B cell (primary cell): ENCODE measurements around the gene LILRA6.
"Not testable (repeated sequence)": the region's sequence is repeated elsewhere in the genome, so short reads cannot be mapped to it uniquely, and the experiment has no call there.

Source experiments
- EZH2 ChIP-seq: IDR thresholded peaks from 2 replicates; pipeline ENCODE4 v1.6.1; 2012; ENCODE audit warnings: borderline replicate concordance, low read depth, mild to moderate bottlenecking, moderate library complexity, low read length; ENCODE audit not compliant: insufficient read depth, poor library complexity, severe bottlenecking
- TF ChIP-seq, protein P1 (sequence below): fragments of 200-600 bp; IDR thresholded peaks from one replicate; pipeline ENCODE4 v1.8.0; 2022; ENCODE audit warnings: antibody characterized with exemption, mild to moderate bottlenecking

DNA sequence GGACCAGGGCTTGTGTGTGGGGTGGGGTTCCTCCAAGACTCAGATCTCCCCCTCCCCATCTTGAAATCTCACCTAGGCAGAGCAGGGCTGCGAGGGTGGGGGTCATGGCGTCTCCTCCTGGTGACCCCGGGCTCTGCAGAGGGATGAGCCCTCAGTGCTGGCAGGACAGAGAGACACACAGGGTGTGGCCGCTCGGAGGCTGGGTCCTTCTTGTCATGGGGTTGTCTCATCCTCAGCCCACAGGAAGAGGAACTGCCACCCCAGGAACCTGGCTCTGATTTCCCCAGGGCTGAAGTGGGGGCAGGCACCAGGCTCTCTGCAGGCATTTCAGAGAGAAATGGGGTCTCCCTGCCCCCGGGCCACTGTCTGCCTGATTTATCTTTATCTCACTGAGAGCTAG is at the start of gene LILRA6:
- TF ChIP-seq, protein P1, sequence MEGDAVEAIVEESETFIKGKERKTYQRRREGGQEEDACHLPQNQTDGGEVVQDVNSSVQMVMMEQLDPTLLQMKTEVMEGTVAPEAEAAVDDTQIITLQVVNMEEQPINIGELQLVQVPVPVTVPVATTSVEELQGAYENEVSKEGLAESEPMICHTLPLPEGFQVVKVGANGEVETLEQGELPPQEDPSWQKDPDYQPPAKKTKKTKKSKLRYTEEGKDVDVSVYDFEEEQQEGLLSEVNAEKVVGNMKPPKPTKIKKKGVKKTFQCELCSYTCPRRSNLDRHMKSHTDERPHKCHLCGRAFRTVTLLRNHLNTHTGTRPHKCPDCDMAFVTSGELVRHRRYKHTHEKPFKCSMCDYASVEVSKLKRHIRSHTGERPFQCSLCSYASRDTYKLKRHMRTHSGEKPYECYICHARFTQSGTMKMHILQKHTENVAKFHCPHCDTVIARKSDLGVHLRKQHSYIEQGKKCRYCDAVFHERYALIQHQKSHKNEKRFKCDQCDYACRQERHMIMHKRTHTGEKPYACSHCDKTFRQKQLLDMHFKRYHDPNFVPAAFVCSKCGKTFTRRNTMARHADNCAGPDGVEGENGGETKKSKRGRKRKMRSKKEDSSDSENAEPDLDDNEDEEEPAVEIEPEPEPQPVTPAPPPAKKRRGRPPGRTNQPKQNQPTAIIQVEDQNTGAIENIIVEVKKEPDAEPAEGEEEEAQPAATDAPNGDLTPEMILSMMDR, result not testable (repeated sequence)
- TF ChIP-seq EZH2, result not testable (repeated sequence)
